GM18505 (cell line): ENCODE results near the gene TBC1D8.
"Not testable (repeated sequence)": the region's sequence is repeated elsewhere in the genome, so short reads cannot be mapped to it uniquely, and the experiment has no call there.

ENCODE experiments used
- ATAC-seq: cut with Tn5 transposase; IDR thresholded peaks from one replicate; pipeline ENCODE4 v1.9.1; 2021; ENCODE audit not compliant: unreplicated experiment
- POLR2A ChIP-seq: IDR thresholded peaks from 4 replicates; pipeline ENCODE4 v1.6.1; 2011; ENCODE audit warnings: borderline replicate concordance; ENCODE audit not compliant: insufficient read depth, insufficient read length; ENCODE audit errors: extremely low read depth

The TBC1D8 gene

DNA sequence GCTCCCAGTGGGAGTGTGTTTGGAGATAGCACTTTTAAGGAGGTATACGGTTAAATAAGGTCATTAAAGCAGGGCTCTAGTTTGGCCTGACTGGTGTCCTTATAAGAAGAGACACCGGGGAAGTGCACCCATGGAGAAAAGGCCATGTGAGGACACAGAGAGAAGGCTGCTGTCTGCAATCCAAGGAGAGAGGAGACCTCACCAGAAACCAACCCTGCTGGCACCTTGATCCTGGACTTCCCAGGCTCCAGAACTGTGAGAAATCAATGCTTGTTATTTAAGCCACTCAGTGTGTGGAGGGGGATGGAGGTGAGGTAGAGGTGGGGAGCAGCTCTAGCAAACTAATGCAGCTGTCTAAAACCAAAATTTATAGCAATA lies 87.1 kb downstream of the TBC1D8 start:
- TF ChIP-seq POLR2A, result no peak

GRCh38 chr2:101063352-101064124 lies 87.6 kb downstream of the TBC1D8 start:
- TF ChIP-seq POLR2A, result no peak
- no peak for ATAC-seq

More for the DNA sequence above, 87.1 kb downstream of the TBC1D8 start:
- ATAC-seq, result no peak

DNA sequence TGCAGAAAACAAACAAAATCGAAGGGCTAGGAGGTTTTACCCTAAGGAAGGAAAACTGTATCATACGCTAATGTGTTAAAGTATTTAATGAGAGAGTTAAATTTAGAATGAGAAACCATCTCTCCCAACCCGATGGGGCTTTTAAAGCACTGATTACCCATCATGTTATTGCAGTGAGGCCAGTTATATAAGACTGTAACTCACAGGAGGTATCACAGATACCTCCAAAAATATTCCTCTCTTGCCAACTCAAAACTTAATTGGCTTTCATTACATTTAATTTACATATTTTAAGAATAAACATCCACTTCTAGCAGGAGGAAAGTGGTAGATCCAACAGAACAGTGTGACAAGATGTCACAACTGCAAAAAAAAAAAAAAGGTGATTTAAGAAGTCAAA lies 92.8 kb downstream of the TBC1D8 start:
- no peak for ATAC-seq
- no peak for TF ChIP-seq POLR2A

DNA sequence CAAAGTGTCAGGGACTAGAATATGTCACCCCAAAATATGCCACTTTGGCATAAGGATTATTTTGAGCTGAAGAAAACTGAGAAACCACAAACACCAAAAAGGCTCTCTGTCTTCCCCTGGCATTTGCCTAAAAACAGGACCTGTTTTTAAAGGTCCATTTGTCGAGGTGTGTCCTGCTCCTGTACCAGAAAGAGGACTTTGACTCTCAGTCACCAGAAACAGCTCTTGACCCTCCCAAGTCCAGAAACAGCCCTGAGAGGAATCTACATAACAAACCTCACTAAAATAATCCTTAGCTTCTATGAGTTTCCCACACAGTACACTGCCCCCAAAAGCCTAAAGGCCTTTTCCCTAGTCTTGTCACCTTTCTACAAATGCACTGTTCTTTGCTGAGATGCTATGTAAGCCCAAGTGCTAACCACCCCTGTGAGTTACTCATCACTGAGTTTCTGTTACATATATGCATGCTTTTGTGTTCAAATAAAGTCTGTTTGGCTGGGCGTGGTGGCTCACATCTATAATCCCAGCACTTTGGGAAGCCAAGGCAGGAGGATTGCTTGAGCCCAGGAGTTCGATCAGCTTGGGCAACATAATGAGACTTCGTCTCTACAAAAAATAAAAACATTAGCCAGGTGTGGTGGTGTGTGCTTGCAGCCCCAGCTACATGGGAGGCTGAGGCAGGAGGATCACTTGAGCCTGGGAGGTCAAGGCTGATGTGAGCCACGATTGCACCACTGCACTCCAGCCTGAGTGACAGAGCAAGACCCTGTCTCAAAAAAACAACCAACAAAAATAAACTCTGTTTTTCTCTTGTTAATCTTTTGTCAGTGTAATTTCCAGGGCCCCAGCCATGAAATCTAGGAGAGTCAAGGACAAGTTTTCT lies 93.9 kb downstream of the TBC1D8 start:
- ATAC-seq, result no peak
- no peak for TF ChIP-seq POLR2A

DNA sequence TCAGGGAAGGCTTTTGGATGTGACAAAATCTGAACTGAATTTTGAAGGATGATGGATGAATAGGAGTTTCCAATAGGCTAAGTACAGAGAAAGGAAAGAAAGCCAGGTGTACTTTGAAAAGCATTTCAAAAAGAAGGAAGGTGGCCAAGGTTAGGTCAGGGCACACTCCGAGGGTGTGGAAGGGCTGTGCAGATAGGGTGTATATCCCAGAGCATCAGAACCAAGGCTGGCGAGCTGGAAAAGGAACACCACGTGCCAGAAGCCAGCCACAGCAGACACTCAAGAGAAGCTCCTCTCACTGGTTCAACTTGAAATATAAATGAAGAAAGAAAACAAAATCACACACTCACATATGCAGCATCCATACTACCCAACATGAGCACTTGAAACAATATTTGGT lies 98.1 kb downstream of the TBC1D8 start:
- TF ChIP-seq POLR2A, result no peak
- no peak for ATAC-seq

DNA sequence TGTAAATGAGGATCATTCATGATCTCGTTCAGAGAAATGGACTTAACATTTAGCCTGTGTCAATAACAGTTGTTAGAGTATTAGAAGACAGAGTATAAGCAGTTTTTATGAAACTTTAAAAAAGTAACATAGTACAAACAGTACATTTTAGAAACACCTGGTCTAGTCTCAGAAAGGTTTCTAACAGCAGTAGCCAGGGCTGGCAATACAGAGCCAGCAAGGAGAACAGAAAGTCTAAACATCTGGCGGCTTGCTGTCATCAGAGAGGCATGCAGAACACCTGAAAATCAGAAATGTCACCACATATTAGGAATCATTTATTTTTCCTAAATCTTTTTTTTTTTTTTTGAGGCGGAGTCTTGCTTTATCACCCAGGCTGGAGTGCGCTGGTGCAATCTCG lies 99.0 kb downstream of the TBC1D8 start:
- no peak for TF ChIP-seq POLR2A
- no peak for ATAC-seq

- not testable (repeated sequence) for ATAC-seq
These were observed 100.3 kb downstream of the TBC1D8 start for GRCh38 chr2:101050886-101051285.

DNA sequence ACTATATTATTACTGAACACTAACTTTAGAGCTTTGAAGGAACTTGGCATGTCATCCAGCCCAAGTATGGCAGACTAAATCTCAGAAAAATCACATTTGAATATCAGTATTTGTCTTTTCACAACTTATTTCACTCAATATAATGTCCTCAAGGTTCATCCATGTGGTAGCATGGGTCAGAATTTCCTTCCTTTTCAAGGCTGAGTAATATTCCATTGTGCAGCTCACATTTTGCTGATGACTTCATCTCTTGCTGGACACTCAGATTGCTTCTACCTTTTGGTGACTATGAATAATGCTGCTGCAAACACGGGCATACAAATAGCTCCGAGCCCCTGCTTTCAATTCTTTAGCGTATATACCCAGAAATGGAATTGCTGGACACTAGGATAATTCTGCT lies 102.4 kb downstream of the TBC1D8 start:
- TF ChIP-seq POLR2A, result no peak
- no peak for ATAC-seq

GRCh38 chr2:101047774-101048173 lies 103.4 kb downstream of the TBC1D8 start:
- no peak for ATAC-seq
- no peak for TF ChIP-seq POLR2A

DNA sequence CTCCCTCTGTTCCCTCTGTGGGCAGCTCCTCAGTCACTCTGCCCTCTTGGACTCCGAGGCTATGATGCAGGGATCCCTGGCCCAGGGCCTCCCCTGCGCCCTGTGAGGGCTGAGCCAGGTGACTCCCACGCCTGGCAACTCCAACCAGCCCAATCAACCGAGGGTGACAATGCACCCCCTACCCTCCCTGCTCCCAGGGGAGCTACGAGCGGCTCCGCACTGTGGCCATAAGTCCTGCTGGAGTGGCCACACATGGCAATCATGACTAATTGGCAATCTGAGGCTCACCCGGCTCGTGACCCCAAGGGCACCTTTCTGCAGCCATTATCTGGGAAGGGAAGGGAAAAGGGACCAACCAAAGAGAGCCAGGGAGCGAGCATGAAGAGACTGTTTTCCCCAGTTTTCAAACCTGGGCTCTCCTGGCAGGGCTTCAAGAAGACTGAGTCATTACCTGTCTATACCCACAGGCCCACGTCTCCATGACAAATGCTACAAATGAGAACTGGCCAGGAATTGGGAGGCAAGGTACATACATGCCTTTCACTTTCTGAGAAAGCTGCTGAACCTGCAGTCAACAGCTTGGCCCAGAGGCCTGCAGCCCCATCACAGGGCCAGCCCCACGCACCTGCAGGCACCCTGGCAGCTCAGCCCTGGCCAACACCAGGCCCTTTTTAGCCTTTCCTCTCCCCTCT lies 104.0 kb downstream of the TBC1D8 start:
- ATAC-seq, result no peak
- no peak for TF ChIP-seq POLR2A

DNA sequence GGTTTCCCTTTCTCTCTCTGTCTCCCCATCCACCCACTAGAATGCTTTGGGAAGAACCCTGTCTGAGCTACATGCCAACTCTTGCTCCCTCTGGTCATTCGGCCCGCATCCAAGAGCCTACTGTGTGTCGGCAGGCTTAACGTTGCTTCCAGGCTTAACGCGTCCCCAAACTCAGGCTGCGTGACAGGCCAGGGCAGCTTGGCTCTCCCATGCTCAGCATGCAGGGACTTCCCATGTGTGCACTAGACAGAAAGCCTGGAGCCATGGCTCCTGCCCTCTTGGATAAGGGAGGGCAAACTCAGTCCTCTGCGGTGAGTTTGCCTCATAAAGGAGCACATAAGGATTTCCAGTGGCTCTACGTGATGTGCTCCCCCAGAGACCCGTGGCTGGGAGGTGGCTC lies 105.9 kb downstream of the TBC1D8 start:
- ATAC-seq, result no peak
- no peak for TF ChIP-seq POLR2A

DNA sequence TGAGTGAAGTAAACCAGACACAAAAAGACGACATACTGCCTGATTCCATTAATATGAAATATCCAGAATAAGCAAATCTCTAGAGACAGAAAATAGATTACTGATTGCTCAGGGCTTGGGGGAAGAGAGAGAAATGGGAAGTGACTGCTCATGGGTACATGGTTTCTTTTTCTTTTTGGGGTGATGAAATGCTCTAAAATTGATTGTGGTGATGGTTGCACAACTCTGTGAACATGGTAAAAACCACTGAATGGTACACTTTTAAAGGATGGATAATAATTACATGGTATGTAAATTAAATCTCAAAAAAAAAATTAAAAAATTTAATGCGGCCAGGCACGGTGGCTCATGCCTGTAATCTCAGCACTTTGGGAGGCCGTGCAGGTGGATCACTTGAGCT lies 109.8 kb downstream of the TBC1D8 start:
- no peak for TF ChIP-seq POLR2A
- no peak for ATAC-seq

DNA sequence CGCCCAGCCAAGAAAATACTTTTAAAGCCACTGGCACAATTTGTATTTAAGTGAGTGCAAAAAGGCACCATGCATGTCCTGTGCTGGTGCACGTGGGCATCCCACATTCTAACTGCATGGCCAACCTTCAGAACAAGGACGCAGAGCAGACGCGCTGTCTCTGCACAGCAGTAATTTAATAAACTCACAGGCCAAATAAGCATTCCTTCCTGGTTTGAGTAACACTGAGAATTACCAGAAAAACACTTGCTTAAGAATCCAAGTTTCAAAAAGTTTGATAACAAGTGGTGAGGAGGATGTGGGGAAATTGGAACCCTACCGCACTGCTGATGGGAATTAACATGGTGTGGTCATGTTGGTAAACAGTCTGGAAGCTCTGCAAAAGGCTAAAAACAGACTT lies 110.4 kb downstream of the TBC1D8 start:
- no peak for TF ChIP-seq POLR2A
- no peak for ATAC-seq
